NT2/D1 (cell line): Measurements from ENCODE around the gene SLAMF6.

Experiments
- YY1 ChIP-seq: IDR thresholded peaks from 2 replicates; pipeline ENCODE4 v1.6.1; 2011; ENCODE audit not compliant: insufficient read length, insufficient read depth
- ZNF274 ChIP-seq: IDR thresholded peaks from 2 replicates; pipeline ENCODE4 v1.6.1; 2011; ENCODE audit warnings: mild to moderate bottlenecking, low read depth, low read length

DNA sequence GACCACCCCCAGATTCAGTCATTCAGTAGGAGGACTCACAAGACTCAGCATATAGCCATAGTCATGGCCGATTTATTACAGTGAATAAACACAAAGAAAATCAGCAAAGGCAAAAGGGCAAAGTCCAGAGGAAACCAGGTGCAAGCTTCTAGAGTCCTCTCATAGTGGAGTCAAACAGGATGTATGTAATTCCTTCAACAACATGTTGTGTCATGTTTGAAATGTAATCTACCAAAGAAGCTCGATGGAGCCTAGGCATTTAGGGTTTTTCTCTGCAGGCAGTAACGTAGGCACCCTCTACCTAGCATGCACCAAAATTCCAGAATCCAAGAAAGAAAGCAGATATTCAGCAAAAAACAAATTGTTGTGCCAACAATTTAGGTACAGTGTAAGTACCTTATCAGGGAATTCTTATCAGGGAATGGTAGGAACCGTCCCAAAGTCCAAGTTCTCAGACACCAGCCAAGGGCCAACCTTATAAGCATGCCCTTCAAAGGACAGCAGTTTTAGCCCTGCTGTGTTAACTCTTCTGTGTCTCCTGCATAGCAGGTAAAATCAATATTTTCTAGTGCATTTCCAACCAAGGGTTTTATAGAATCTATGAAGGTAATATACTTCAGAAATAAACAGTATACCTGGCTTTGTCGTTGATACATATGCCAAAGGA, 16.1 kb upstream of the SLAMF6 start:
- no peak for TF ChIP-seq YY1
- no peak for TF ChIP-seq ZNF274
